Activated CD4-positive, alpha-beta memory T cell treated with anti-CD3 and anti-CD28 coated beads for 36 hours (primary cell): ENCODE data around the gene ZBTB39. TPM values are rescaled to one million over a fixed set of nuclear protein-coding genes. Genes with fewer than 3 reads are reported as not detected.

Experiments
- CTCF ChIA-PET: fragments of 350-600 bp; sonication (Branson Sonifier 250); formaldehyde crosslinking; loops from one replicate; lab custom pipeline; 2021; ENCODE audit warnings: antibody characterized with exemption, inconsistent platforms; lab: Charles Lee
- POLR2A ChIA-PET: fragments of 350-600 bp; sonication (Branson Sonifier 250); formaldehyde crosslinking; loops from one replicate; lab custom pipeline; 2021; ENCODE audit warnings: antibody characterized with exemption; lab: Charles Lee
- DNase-seq: peaks from one replicate; pipeline ENCODE4 v3.0.0-alpha.2; 2020
- H3K27ac Mint-ChIP-seq: one replicate; pipeline ENCODE4 v1.8.0; 2021; ENCODE audit warnings: mixed read lengths
- H3K27me3 Mint-ChIP-seq: one replicate; pipeline ENCODE4 v1.8.0; 2021; ENCODE audit warnings: mixed read lengths
- H3K36me3 Mint-ChIP-seq: one replicate; pipeline ENCODE4 v1.8.0; 2021; ENCODE audit warnings: mixed read lengths
- H3K4me1 Mint-ChIP-seq: one replicate; pipeline ENCODE4 v1.8.0; 2021; ENCODE audit warnings: low read depth, mixed read lengths
- H3K4me3 Mint-ChIP-seq: one replicate; pipeline ENCODE4 v1.8.0; 2021; ENCODE audit warnings: mild to moderate bottlenecking, mixed read lengths
- H3K9me3 Mint-ChIP-seq: one replicate; pipeline ENCODE4 v1.8.0; 2021; ENCODE audit warnings: mixed read lengths
- intact Hi-C: fragments of 100-400 bp; cut with micrococcal nuclease; formaldehyde crosslinking; loops from one replicate; pipeline ENCODE4 v1.15.1; 2023
- total RNA-seq, 2 experiments: library from RNA; stranded (reverse); gene quantifications; one replicate each; pipeline ENCODE4 v1.2.3, GENCODE V29; 2021

Gene ZBTB39
- total RNA-seq, 2 experiments from 2014 or later = 5.5 to 5.7 TPM

- Mint-ChIP-seq H3K4me1 (peaks cover 46% of the 10 kb centered on the region), H3K9me3 (no peaks in the 10 kb centered on the region), H3K4me3 (peak overlapping the region; percentile 18), H3K27me3 (peaks cover 4% of the 10 kb centered on the region), H3K36me3 (no peaks in the 10 kb centered on the region), H3K27ac (peak overlapping the region; percentile 53)
- peak; percentile 49 for DNase-seq
- CTCF ChIA-PET = interaction anchor here (0.8 to 13.7 kb wide), 13 partner anchors 10 to 161 kb away, joined by 3 to 206 read pairs (median 4); partner anchors contain the start of gene STAT6
- intact Hi-C loops = no loop called here
- POLR2A ChIA-PET = interaction anchor here (1.7 kb wide), 1 partner anchor 100 kb away, joined by 5 read pairs; no protein-coding TSS in a partner anchor
Observed at GRCh38 chr12:57011438-57012424, 5.4 kb upstream of the ZBTB39 start.

- Mint-ChIP-seq H3K4me3 (no peak overlapping the region), H3K4me1 (peaks cover 49% of the 10 kb centered on the region), H3K27me3 (peaks cover 4% of the 10 kb centered on the region), H3K9me3 (no peaks in the 10 kb centered on the region), H3K36me3 (no peaks in the 10 kb centered on the region), H3K27ac (no peak overlapping the region)
- ChIA-PET CTCF (interaction anchor here (0.8 to 13.7 kb wide), 14 partner anchors 10 to 162 kb away, joined by 3 to 206 read pairs (median 4); partner anchors contain the start of gene STAT6), POLR2A (interaction anchor here (0.5 to 1.7 kb wide), 3 partner anchors 52 to 101 kb away, joined by 3 to 5 read pairs (median 5); partner anchors contain the start of gene STAT6)
- intact Hi-C loops = no loop called here
- DNase-seq = no peak
Observed at GRCh38 chr12:57010627-57011247, 4.4 kb upstream of the ZBTB39 start.

- intact Hi-C loops = loop anchor here (2.0 kb wide), 2 partner anchors 157 to 173 kb away; no protein-coding TSS in a partner anchor
- no peaks in the 10 kb centered on the region for H3K36me3 Mint-ChIP-seq
- no peak overlapping the region for H3K4me3 Mint-ChIP-seq
- ChIA-PET CTCF (interaction anchor here (0.9 to 13.7 kb wide), 8 partner anchors 9 to 102 kb away, joined by 3 to 206 read pairs (median 5); partner anchors contain the start of gene STAT6), POLR2A (interaction anchor here (0.7 to 1.7 kb wide), 2 partner anchors 101 to 102 kb away, joined by 5 read pairs; partner anchors contain the start of gene STAT6)
- H3K9me3 Mint-ChIP-seq = no peaks in the 10 kb centered on the region
- DNase-seq = no peak
- H3K27me3 Mint-ChIP-seq = peaks cover 4% of the 10 kb centered on the region
- H3K27ac Mint-ChIP-seq = no peak overlapping the region
- H3K4me1 Mint-ChIP-seq = peaks cover 56% of the 10 kb centered on the region
Observed at GRCh38 chr12:57009949-57010626, 3.7 kb upstream of the ZBTB39 start.

DNA sequence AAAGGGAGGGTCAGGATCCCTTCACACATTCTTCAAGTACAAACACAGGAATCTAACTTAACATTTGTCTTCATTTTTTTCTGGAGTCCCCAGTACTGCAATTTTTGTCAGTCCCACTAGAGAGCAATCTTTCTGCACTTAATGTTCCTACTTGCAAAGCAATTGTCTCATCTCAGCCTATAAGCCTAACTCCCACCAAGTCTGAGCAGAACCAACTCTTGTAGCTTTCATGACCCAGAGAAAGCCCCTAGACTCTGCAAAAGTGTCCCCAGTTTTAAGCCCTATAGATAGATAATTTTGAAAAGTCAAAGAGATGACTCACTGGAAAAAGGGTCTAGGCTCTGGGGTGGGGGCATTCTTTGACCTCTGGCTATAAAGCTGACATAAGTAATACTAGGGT lies 1.8 kb upstream of the ZBTB39 start:
- CTCF ChIA-PET = interaction anchor here (0.8 to 13.7 kb wide), 18 partner anchors 9 to 175 kb away, joined by 3 to 206 read pairs (median 6); partner anchors contain the start of genes NEMP1 and STAT6
- peaks cover 11% of the 10 kb centered on the region for H3K36me3 Mint-ChIP-seq
- H3K4me1 Mint-ChIP-seq = peaks cover 66% of the 10 kb centered on the region
- H3K27ac Mint-ChIP-seq = peak overlapping the region; percentile 65
- no peak for DNase-seq
- intact Hi-C loops = loop anchor here (1.0 to 2.0 kb wide), 6 partner anchors 39 to 175 kb away; no protein-coding TSS in a partner anchor
- no peaks in the 10 kb centered on the region for H3K27me3 Mint-ChIP-seq
- no peak overlapping the region for H3K4me3 Mint-ChIP-seq
- POLR2A ChIA-PET = interaction anchor here (3.4 kb wide), 1 partner anchor 104 kb away, joined by 11 read pairs; no protein-coding TSS in a partner anchor
- H3K9me3 Mint-ChIP-seq = no peaks in the 10 kb centered on the region

DNA sequence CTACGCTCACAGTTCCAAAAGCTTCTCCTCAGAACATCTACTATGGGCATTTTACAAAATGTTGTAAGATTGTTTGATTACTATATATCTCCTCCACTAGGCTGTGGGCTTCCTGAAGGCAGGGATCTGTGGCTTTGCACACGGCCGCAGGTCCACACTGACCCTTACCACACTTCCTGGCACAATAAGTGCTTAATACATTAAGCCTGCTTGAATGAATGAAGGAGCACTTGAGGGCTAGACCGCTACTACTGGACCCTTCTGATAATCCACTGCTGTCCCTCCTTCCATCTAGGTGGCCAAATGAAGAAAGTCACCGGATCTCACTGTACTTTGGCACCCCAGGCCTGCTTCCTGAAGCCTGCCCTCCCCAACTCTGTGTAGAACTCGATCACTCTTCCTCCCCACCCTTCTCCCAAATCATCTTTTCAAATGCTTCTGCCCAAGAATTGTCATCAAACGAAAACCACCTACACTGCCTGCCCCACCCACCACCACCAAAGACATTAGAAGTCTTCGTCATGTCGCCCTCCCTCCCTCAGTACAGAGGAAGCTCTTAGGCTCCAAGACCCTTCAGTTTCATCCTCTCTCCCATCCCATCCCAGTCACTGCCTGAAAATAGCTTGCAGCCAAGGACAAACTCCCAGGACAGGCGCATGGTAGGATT lies 596 bp upstream of the ZBTB39 start:
- no peaks in the 10 kb centered on the region for H3K9me3 Mint-ChIP-seq
- peak overlapping the region; percentile 65 for H3K27ac Mint-ChIP-seq
- no peaks in the 10 kb centered on the region for H3K27me3 Mint-ChIP-seq
- POLR2A ChIA-PET = interaction anchor here (3.4 kb wide), 1 partner anchor 105 kb away, joined by 11 read pairs; no protein-coding TSS in a partner anchor
- intact Hi-C loops = loop anchor here (1.0 kb wide), 1 partner anchor 8 kb away; no protein-coding TSS in a partner anchor
- DNase-seq = peak; percentile 33
- CTCF ChIA-PET = interaction anchor here (0.6 to 13.7 kb wide), 18 partner anchors 8 to 253 kb away, joined by 3 to 206 read pairs (median 6); partner anchors contain the start of genes LRP1, MYO1A, NEMP1 and STAT6
- peaks cover 19% of the 10 kb centered on the region for H3K36me3 Mint-ChIP-seq
- H3K4me3 Mint-ChIP-seq = peak overlapping the region; percentile 75
- H3K4me1 Mint-ChIP-seq = peaks cover 63% of the 10 kb centered on the region

DNA sequence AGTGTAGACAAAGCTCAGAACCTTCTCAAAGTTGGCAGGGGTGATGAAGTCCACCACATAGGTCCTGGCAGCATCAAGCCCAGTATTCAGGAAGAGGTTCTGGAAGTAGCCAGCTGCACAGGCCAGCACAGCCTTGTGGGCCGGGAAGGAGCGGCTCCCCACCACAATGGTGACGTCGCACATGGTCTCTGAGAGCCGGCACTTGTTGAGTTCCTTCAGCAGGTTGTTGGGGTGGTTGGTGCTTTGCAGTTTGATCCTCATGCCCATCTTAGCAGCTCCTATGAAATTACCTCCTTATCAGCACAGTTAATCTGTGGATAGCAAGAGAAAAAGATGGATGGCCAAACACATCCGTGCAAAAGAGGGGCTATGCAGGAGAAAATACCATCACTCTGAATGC lies 1.7 kb downstream of the ZBTB39 start:
- Mint-ChIP-seq H3K27ac (no peak overlapping the region), H3K4me1 (peaks cover 72% of the 10 kb centered on the region), H3K9me3 (no peaks in the 10 kb centered on the region), H3K27me3 (no peaks in the 10 kb centered on the region), H3K36me3 (peaks cover 37% of the 10 kb centered on the region), H3K4me3 (no peak overlapping the region)
- ChIA-PET POLR2A (interaction anchor here (1.5 kb wide), 1 partner anchor 107 kb away, joined by 9 read pairs; the partner anchor contains the start of gene STAT6), CTCF (interaction anchor here (0.8 to 13.7 kb wide), 15 partner anchors 17 to 318 kb away, joined by 3 to 206 read pairs (median 4); partner anchors contain the start of gene STAT6)
- DNase-seq = no peak
- intact Hi-C loops = no loop called here

GRCh38 chr12:57003395-57003794 lies 3.0 kb downstream of the ZBTB39 start:
- ChIA-PET CTCF (interaction anchor here (0.8 to 13.7 kb wide), 11 partner anchors 14 to 249 kb away, joined by 3 to 206 read pairs (median 18); partner anchors contain the start of genes STAT6 and TAC3), POLR2A (no interaction called here)
- no peak overlapping the region for H3K4me3 Mint-ChIP-seq
- H3K27ac Mint-ChIP-seq = no peak overlapping the region
- H3K9me3 Mint-ChIP-seq = no peaks in the 10 kb centered on the region
- H3K27me3 Mint-ChIP-seq = no peaks in the 10 kb centered on the region
- H3K4me1 Mint-ChIP-seq = peaks cover 79% of the 10 kb centered on the region
- no peak for DNase-seq
- intact Hi-C loops = no loop called here
- peaks cover 42% of the 10 kb centered on the region for H3K36me3 Mint-ChIP-seq

DNA sequence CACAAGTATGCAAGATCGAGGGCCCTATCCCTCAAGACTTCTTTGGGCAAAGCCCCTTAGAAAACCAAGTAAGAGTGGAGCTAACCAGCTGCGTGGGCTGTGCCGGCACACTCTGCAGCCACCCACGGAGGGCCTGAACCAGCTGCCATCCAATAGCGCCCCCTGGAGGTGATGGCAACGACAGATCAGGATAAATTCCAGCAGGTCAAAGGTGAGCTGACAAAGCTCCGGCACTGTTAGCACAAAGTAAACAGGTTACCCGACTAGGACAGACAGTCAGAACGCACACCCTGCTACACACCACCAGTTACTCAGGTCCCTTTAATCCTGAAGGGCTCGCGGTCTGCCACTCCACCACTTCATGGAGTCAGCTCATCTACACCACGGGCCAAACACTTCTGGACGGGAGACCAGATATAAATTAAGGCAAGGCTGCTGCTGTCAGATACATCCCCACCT lies 4.9 kb downstream of the ZBTB39 start:
- intact Hi-C loops = loop anchor here (1.0 kb wide), 1 partner anchor 161 kb away; no protein-coding TSS in a partner anchor
- Mint-ChIP-seq H3K27me3 (no peaks in the 10 kb centered on the region), H3K9me3 (no peaks in the 10 kb centered on the region), H3K4me3 (no peak overlapping the region), H3K27ac (peak overlapping the region; percentile 35), H3K4me1 (peaks cover 70% of the 10 kb centered on the region), H3K36me3 (peaks cover 48% of the 10 kb centered on the region)
- ChIA-PET CTCF (interaction anchor here (0.5 to 13.7 kb wide), 48 partner anchors 8 to 518 kb away, joined by 3 to 206 read pairs (median 4); partner anchors contain the start of genes HSD17B6, NEMP1, PTGES3 and SHMT2), POLR2A (interaction anchor here (0.6 to 1.5 kb wide), 3 partner anchors 110 to 372 kb away, joined by 3 to 11 read pairs (median 3); partner anchors contain the start of gene STAT6)
- peak; percentile 84 for DNase-seq

- no peaks in the 10 kb centered on the region for H3K27me3 Mint-ChIP-seq
- intact Hi-C loops = no loop called here
- H3K36me3 Mint-ChIP-seq = peaks cover 48% of the 10 kb centered on the region
- no peak overlapping the region for H3K4me3 Mint-ChIP-seq
- POLR2A ChIA-PET = no interaction called here
- CTCF ChIA-PET = interaction anchor here (1.8 to 13.7 kb wide), 8 partner anchors 9 to 246 kb away, joined by 5 to 206 read pairs (median 30); no protein-coding TSS in a partner anchor
- no peak for DNase-seq
- H3K9me3 Mint-ChIP-seq = no peaks in the 10 kb centered on the region
- H3K27ac Mint-ChIP-seq = peak overlapping the region; percentile 13
- peaks cover 66% of the 10 kb centered on the region for H3K4me1 Mint-ChIP-seq
Observed at GRCh38 chr12:57000393-57000792, 6.0 kb downstream of the ZBTB39 start.

GRCh38 chr12:56999456-56999855 lies 6.9 kb downstream of the ZBTB39 start:
- ChIA-PET CTCF (interaction anchor here (0.9 to 13.7 kb wide), 12 partner anchors 8 to 245 kb away, joined by 3 to 206 read pairs (median 8); partner anchors contain the start of gene STAT6), POLR2A (interaction anchor here (1.0 to 1.4 kb wide), 3 partner anchors 65 to 274 kb away, joined by 3 to 10 read pairs (median 3); partner anchors contain the start of genes NACA and STAT6)
- H3K4me3 Mint-ChIP-seq = no peak overlapping the region
- peaks cover 48% of the 10 kb centered on the region for H3K36me3 Mint-ChIP-seq
- no peaks in the 10 kb centered on the region for H3K27me3 Mint-ChIP-seq
- DNase-seq = no peak
- peak overlapping the region; percentile 34 for H3K27ac Mint-ChIP-seq
- intact Hi-C loops = loop anchor here (1.0 to 2.0 kb wide), 3 partner anchors 8 to 242 kb away; no protein-coding TSS in a partner anchor
- peaks cover 59% of the 10 kb centered on the region for H3K4me1 Mint-ChIP-seq
- no peaks in the 10 kb centered on the region for H3K9me3 Mint-ChIP-seq
